Cardiac muscle cell (in vitro differentiated cells and primary cell): Measurements from ENCODE around the gene OAT. TPM values are rescaled to one million over a fixed set of nuclear protein-coding genes. Genes with fewer than 3 reads are reported as not detected.

Experiments used
- DNase-seq, 2 donors: peaks; one replicate each; pipeline versions ENCODE4 v3.0.0 to v3.0.0-alpha.2; 2010 to 2017; ENCODE audit warnings: low read depth in 1 of 2, low spot score in 1 of 2
- H3K27ac ChIP-seq: fragments of 200-600 bp; sonication (generic); 2 replicates; pipeline ENCODE4 v1.5.1; 2016
- H3K27me3 ChIP-seq: fragments of 200-600 bp; sonication (generic); 2 replicates; pipeline ENCODE4 v1.6.0; 2016; ENCODE audit warnings: control low read depth
- H3K36me3 ChIP-seq: fragments of 200-600 bp; sonication (generic); 2 replicates; pipeline ENCODE4 v1.5.1; 2016; ENCODE audit warnings: control low read depth
- H3K4me1 ChIP-seq: fragments of 200-600 bp; sonication (generic); 2 replicates; pipeline ENCODE4 v1.8.1; 2017; ENCODE audit warnings: low read depth, mild to moderate bottlenecking, mixed run types
- H3K4me3 ChIP-seq: fragments of 200-600 bp; sonication (generic); 2 replicates; pipeline ENCODE4 v1.5.1; 2016; ENCODE audit warnings: mild to moderate bottlenecking
- H3K9me3 ChIP-seq: fragments of 200-600 bp; sonication (generic); 2 replicates; pipeline ENCODE4 v1.5.1; 2017; ENCODE audit warnings: low read depth, mild to moderate bottlenecking, control low read depth
- polyA plus RNA-seq: library from polyadenylated mRNA; unstranded; fragments of >200 nt; fragmentation: Nextera tagmentation; extraction: Ambion mirVana; gene quantifications from 2 replicates; pipeline ENCODE4 v1.2.1, GENCODE V29; 2016
- total RNA-seq: library from RNA; depleted of rRNA; stranded (reverse); fragments of >200 nt; gene quantifications from 2 replicates; pipeline ENCODE4 v1.2.3, GENCODE V29; 2016
- TF ChIP-seq, protein P1 (sequence below): IDR thresholded peaks from 2 replicates; pipeline ENCODE4 v1.5.1; 2012; ENCODE audit warnings: low read depth, mild to moderate bottlenecking, low read length

OAT gene
- total and polyA plus RNA-seq, 2 experiments from 2014 or later: 22.2 to 46.7 TPM

- TF ChIP-seq, protein P1, sequence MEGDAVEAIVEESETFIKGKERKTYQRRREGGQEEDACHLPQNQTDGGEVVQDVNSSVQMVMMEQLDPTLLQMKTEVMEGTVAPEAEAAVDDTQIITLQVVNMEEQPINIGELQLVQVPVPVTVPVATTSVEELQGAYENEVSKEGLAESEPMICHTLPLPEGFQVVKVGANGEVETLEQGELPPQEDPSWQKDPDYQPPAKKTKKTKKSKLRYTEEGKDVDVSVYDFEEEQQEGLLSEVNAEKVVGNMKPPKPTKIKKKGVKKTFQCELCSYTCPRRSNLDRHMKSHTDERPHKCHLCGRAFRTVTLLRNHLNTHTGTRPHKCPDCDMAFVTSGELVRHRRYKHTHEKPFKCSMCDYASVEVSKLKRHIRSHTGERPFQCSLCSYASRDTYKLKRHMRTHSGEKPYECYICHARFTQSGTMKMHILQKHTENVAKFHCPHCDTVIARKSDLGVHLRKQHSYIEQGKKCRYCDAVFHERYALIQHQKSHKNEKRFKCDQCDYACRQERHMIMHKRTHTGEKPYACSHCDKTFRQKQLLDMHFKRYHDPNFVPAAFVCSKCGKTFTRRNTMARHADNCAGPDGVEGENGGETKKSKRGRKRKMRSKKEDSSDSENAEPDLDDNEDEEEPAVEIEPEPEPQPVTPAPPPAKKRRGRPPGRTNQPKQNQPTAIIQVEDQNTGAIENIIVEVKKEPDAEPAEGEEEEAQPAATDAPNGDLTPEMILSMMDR: no peak
- peaks cover 5% of the 10 kb centered on the region for H3K27me3 ChIP-seq
- H3K27ac ChIP-seq: no peak overlapping the region
- no peak overlapping the region for H3K4me3 ChIP-seq
- no peak for DNase-seq
- no peaks in the 10 kb centered on the region for H3K36me3 ChIP-seq
- H3K4me1 ChIP-seq: no peaks in the 10 kb centered on the region
- H3K9me3 ChIP-seq: no peaks in the 10 kb centered on the region
These were observed 52.4 kb downstream of the OAT start for GRCh38 chr10:124366343-124366742.

DNA sequence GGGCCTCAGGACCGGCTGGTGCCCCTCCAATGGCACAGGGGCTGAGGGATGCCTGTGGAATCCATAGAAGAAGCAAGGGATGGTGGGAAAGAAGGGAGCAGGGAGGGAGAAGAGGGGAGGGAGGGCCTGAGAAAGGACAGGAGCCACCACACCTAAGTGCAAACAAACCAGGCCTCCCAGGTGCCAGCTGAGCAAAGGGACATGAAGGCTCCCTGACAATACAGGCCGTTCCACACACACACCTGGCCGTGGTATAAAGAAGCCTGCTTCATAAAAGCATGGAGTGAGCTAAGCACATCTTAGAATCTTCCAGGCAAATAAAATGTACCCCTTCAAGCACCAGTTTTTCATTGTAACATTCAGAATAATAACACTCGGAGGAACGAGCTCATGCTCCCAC, 54.0 kb downstream of the OAT start:
- no peaks in the 10 kb centered on the region for H3K36me3 ChIP-seq
- no peak overlapping the region for H3K4me3 ChIP-seq

GRCh38 chr10:124362568-124362967, 56.2 kb downstream of the OAT start:
- peaks cover 3% of the 10 kb centered on the region for H3K9me3 ChIP-seq
- no peaks in the 10 kb centered on the region for H3K4me1 ChIP-seq
- no peak for DNase-seq
- no peak overlapping the region for H3K27ac ChIP-seq
- H3K4me3 ChIP-seq: no peak overlapping the region
- TF ChIP-seq, protein P1: no peak
- no peaks in the 10 kb centered on the region for H3K36me3 ChIP-seq
- peaks cover 5% of the 10 kb centered on the region for H3K27me3 ChIP-seq

More for the DNA sequence above, 54.0 kb downstream of the OAT start:
- DNase-seq: no peak
- no peaks in the 10 kb centered on the region for H3K4me1 ChIP-seq
- TF ChIP-seq, protein P1: no peak
- peaks cover 5% of the 10 kb centered on the region for H3K27me3 ChIP-seq
- H3K9me3 ChIP-seq: no peaks in the 10 kb centered on the region
- no peak overlapping the region for H3K27ac ChIP-seq

GRCh38 chr10:124359336-124359832, 59.3 kb downstream of the OAT start:
- H3K27me3 ChIP-seq: peaks cover 5% of the 10 kb centered on the region
- no peak overlapping the region for H3K4me3 ChIP-seq
- TF ChIP-seq, protein P1: no peak
- no peaks in the 10 kb centered on the region for H3K36me3 ChIP-seq
- DNase-seq: no peak
- H3K9me3 ChIP-seq: peaks cover 3% of the 10 kb centered on the region
- H3K4me1 ChIP-seq: peaks cover 8% of the 10 kb centered on the region
- H3K27ac ChIP-seq: no peak overlapping the region

- no peaks in the 10 kb centered on the region for H3K36me3 ChIP-seq
- no peak overlapping the region for H3K4me3 ChIP-seq
- no peak for DNase-seq
- H3K9me3 ChIP-seq: peaks cover 3% of the 10 kb centered on the region
- H3K27ac ChIP-seq: no peak overlapping the region
- H3K27me3 ChIP-seq: peaks cover 3% of the 10 kb centered on the region
- H3K4me1 ChIP-seq: peaks cover 8% of the 10 kb centered on the region
- TF ChIP-seq, protein P1: no peak
These were observed 61.2 kb downstream of the OAT start for GRCh38 chr10:124357561-124357885.
